NCI-H1105 treated with DMSO at 0.1 percent for 48 hours (cell line): ENCODE data around the gene ITGB3.

Experiments
- DNase-seq: peaks from one replicate; lab custom pipeline; 2025; lab: John Stamatoyannopoulos, UW

Gene ITGB3

DNA sequence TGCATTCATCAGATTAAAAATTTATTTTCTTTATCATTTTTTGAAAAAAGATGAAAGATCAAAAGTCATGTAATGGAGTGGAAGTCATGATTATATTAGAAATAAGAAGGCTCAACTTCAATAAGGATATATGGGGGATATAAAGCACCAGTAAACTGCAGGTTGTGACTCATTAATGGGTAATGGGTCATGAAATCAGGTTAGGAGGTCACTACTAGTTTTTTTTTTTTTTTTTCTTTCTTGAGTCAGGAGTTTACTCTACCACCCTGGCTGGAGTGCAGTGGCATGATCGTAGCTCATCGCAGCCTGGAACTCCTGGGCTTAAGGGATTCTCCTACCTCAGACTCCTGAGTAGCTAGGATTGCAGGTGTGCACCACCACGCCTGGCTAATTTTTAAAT lies 84.4 kb downstream of the ITGB3 start:
- no peak for DNase-seq

DNA sequence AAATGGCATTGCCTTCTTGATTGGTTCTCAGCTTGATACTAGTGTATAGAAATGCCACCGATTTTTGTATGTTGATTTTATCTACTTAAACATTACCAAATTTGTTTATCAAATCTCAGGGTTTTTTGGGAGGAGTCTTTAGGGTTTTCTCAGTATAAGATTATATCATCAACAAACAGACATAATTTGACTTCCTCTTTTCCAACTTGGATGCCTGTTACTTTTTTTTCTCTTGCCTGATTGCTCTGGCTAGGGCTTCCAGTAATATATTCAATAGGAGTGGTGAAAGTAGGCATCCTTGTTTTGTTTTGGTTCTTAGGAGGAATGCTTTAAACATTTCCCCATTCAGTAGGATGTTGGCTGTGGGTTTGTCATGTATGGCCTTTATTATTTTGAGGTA lies 99.2 kb downstream of the ITGB3 start:
- DNase-seq = no peak

DNA sequence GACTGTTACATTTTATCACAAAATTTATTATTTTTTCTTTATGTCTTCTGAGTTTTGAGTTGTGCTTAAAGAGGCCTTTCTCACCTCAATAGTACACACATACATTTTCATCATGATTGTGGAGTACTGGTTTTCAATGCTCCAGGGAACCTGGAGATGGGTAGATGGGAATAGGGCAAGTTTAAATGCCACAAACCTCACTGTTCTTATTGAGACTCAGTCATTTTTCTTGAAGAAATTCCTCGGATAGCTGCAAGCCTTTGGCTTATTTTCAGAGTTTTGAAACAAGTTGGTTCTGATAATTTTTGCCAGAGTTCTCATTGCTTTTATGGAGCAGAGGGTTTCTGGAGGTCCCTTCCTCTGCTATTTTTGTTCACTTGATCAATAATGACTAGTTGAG lies 105.0 kb downstream of the ITGB3 start:
- DNase-seq = no peak
